LNCAP (cell line): ENCODE results near the gene POLA1.

Experiments used
- CTCF ChIP-seq: fragments of 450-650 bp; IDR thresholded peaks from 2 replicates; pipeline ENCODE4 v1.5.1; 2017; ENCODE audit warnings: mild to moderate bottlenecking

Gene POLA1

GRCh38 chrX:24703185-24703494 lies 9.4 kb downstream of the POLA1 start:
- TF ChIP-seq CTCF = no peak

GRCh38 chrX:24718771-24719170 lies 25.1 kb downstream of the POLA1 start:
- TF ChIP-seq CTCF = no peak

GRCh38 chrX:24720036-24720435 lies 26.3 kb downstream of the POLA1 start:
- TF ChIP-seq CTCF = no peak

GRCh38 chrX:24728530-24728929 lies 34.8 kb downstream of the POLA1 start:
- TF ChIP-seq CTCF = no peak

- no peak for TF ChIP-seq CTCF
These were observed 39.2 kb downstream of the POLA1 start for GRCh38 chrX:24732766-24733500.

- no peak for TF ChIP-seq CTCF
These were observed 47.6 kb downstream of the POLA1 start for GRCh38 chrX:24741330-24741729.

GRCh38 chrX:24748196-24748595 lies 54.5 kb downstream of the POLA1 start:
- no peak for TF ChIP-seq CTCF

GRCh38 chrX:24759786-24760185 lies 66.1 kb downstream of the POLA1 start:
- no peak for TF ChIP-seq CTCF
